ENCODE data around the gene GPR83. TPM values are rescaled to one million over a fixed set of nuclear protein-coding genes. Genes with fewer than 3 reads are reported as not detected.

The GPR83 gene
- under 0.01 TPM in 1 of 2 replicates, not detected in the other for total RNA-seq

GRCh38 chr11:94400839-94401772, at the start of gene GPR83:
GPR83 (minus strand) TSS chr11:94401419; CDS start chr11:94401247, 172 bp downstream.

Other genes with a start within 250 kb of the GPR83 start
- gene IZUMO1R, start 96.8 kb downstream of the GPR83 start, total RNA-seq: not detected in 2 replicates
- 4.7 and 6.7 TPM in 2 replicates for gene MRE11, start 92.4 kb upstream of the GPR83 start, total RNA-seq
- 9.7 and 12.2 TPM in 2 replicates for gene ANKRD49, start 92.6 kb upstream of the GPR83 start, total RNA-seq
- gene C11orf97, start 111.0 kb upstream of the GPR83 start, total RNA-seq: not detected in 2 replicates
- 3.3 and 4.7 TPM in 2 replicates for gene FUT4, start 142.5 kb upstream of the GPR83 start, total RNA-seq
- 1.1 and 1.6 TPM in 2 replicates for gene PIWIL4, start 165.9 kb upstream of the GPR83 start, total RNA-seq